Caco-2 (cell line): Measurements from ENCODE around the gene PRR33. TPM values are rescaled to one million over a fixed set of nuclear protein-coding genes. Genes with fewer than 3 reads are reported as not detected.
"Not testable (repeated sequence)": the region's sequence is repeated elsewhere in the genome, so short reads cannot be mapped to it uniquely, and the experiment has no call there.

ENCODE experiments used
- Bru-seq: library from RNA; stranded (reverse); fragments of 400-500 nt; gene quantifications from one replicate; lab custom pipeline; 2021; lab: Mats Ljungman, UMichigan
- BruChase-seq, 2 experiments: library from RNA; stranded (reverse); fragments of 400-500 nt; gene quantifications; one replicate each; lab custom pipeline; 2021; lab: Mats Ljungman, UMichigan
- BruUV-seq: library from RNA; stranded (reverse); fragments of 400-500 nt; replicated peaks from 2 replicates; lab custom pipeline; 2021; lab: Mats Ljungman, UMichigan
- CTCF ChIA-PET: fragments of 300-600 bp; sonication (Branson Sonifier 250); formaldehyde crosslinking; loops from one replicate; lab custom pipeline; 2022; ENCODE audit warnings: antibody characterized with exemption; lab: Charles Lee
- POLR2A ChIA-PET: fragments of 300-600 bp; sonication (Branson Sonifier 250); formaldehyde crosslinking; loops from one replicate; lab custom pipeline; 2022; ENCODE audit warnings: antibody characterized with exemption; lab: Charles Lee
- DNase-seq, 2 experiments: peaks; one replicate each; pipeline versions ENCODE4 v3.0.0 to v3.0.0-alpha.2; 2020 to 2022
- H3K27me3 ChIP-seq: replicated peaks from 2 replicates; pipeline ENCODE4 v1.6.0; 2011; ENCODE audit warnings: low read length; ENCODE audit not compliant: control insufficient read depth, insufficient read depth
- H3K36me3 ChIP-seq: 2 replicates; pipeline ENCODE4 v1.5.1; 2011; ENCODE audit warnings: low read length; ENCODE audit not compliant: control insufficient read depth, insufficient read depth
- H3K4me1 ChIP-seq: fragments of 250-450 bp; sonication (Bioruptor Pico); 2 replicates; pipeline ENCODE4 v1.5.1; 2020; ENCODE audit warnings: mild to moderate bottlenecking
- H3K4me3 ChIP-seq: 2 replicates; pipeline ENCODE4 v1.5.1; 2011; ENCODE audit warnings: low read depth, mild to moderate bottlenecking, control low read depth, low read length
- H3K9me3 ChIP-seq: fragments of 250-450 bp; sonication (Bioruptor Pico); 2 replicates; pipeline ENCODE4 v1.5.1; 2020; ENCODE audit warnings: mild to moderate bottlenecking, moderate library complexity
- H3K27ac Mint-ChIP-seq: one replicate; pipeline ENCODE4 v1.8.0; 2022; ENCODE audit warnings: mixed read lengths; ENCODE audit not compliant: unreplicated experiment
- H3K27me3 Mint-ChIP-seq: one replicate; pipeline ENCODE4 v1.8.0; 2022; ENCODE audit warnings: mixed read lengths; ENCODE audit not compliant: insufficient read depth, unreplicated experiment
- H3K36me3 Mint-ChIP-seq: one replicate; pipeline ENCODE4 v1.8.0; 2022; ENCODE audit warnings: mild to moderate bottlenecking, mixed read lengths; ENCODE audit not compliant: insufficient read depth, unreplicated experiment
- H3K4me1 Mint-ChIP-seq: one replicate; pipeline ENCODE4 v1.8.0; 2022; ENCODE audit warnings: low read depth, mixed read lengths; ENCODE audit not compliant: unreplicated experiment
- H3K4me3 Mint-ChIP-seq: one replicate; pipeline ENCODE4 v1.8.0; 2022; ENCODE audit warnings: mild to moderate bottlenecking, moderate library complexity, mixed read lengths; ENCODE audit not compliant: unreplicated experiment
- H3K9me3 Mint-ChIP-seq: one replicate; pipeline ENCODE4 v1.8.0; 2022; ENCODE audit warnings: mixed read lengths; ENCODE audit not compliant: unreplicated experiment
- CTCF ChIP-seq, 2 experiments: fragments of 200-600 bp in 1 of 2; IDR thresholded peaks; 1 replicate in 1 of 2; 2 replicates in 1 of 2; pipeline versions ENCODE4 v1.5.1 to v1.8.0; 2011 to 2022; ENCODE audit warnings: antibody characterized with exemption in 1 of 2, control low read depth in 1 of 2, inconsistent platforms in 1 of 2, low read depth in 1 of 2, low read length in 1 of 2, mild to moderate bottlenecking in 1 of 2, moderate library complexity in 1 of 2; ENCODE audit not compliant: insufficient read depth in 1 of 2, severe bottlenecking in 1 of 2, unreplicated experiment in 1 of 2
- intact Hi-C: fragments of 100-400 bp; cut with micrococcal nuclease; formaldehyde crosslinking; loops from one replicate; pipeline ENCODE4 v1.10.0; 2022; ENCODE audit not compliant: unreplicated experiment
- long read RNA-seq: library from polyadenylated mRNA; stranded (forward); transcript quantifications from one replicate; pipeline ENCODE4 v2.0.0, GENCODE V29; 2022
- total RNA-seq: library from RNA; stranded (reverse); gene quantifications from 2 replicates; pipeline ENCODE4 v1.2.3, GENCODE V29; 2022

Gene PRR33
- total RNA-seq (not detected in 2 replicates), Bru-seq, nascent RNA (not detected), BruChase-seq, experiment 1, labeled RNA remaining after a 2-hour chase (not detected), BruChase-seq, experiment 2, labeled RNA remaining after a 6-hour chase (not detected)
- long read RNA-seq, result 0 reads

DNA sequence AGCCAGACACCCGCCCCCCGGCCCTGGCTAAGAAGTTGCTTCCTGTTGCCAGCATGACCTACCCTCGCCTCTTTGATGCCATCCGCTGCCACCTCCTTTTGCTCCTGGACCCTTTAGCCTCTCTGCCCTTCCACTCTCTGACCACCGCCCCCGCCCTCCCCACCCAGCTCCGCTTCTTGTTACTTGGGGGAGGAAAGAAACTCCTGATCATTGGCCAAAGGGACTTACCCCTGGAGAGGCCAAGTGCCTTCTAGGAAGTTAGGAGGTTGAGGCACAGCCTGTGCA lies at the start of gene PRR33:
Gene PRR33, minus strand, starts transcription at position 65 of the 285 bp plus-strand sequence. CDS start 1,311 bp downstream, outside the sequence.
- Mint-ChIP-seq H3K9me3 (no peaks in the 10 kb centered on the region), H3K27ac (no peak within 1 kb of the TSS), H3K4me3 (no peak within 1 kb of the TSS), H3K36me3 (no peaks in the 10 kb centered on the region), H3K4me1 (no peaks in the 10 kb centered on the region), H3K27me3 (peaks cover 3% of the 10 kb centered on the region)
- Histone ChIP-seq H3K27me3 (no peaks in the 10 kb centered on the region), H3K4me1 (no peaks in the 10 kb centered on the region), H3K9me3 (no peaks in the 10 kb centered on the region), H3K4me3 (no peak within 1 kb of the TSS), H3K36me3 (no peaks in the 10 kb centered on the region)
- no TSS peak for BruUV-seq
- intact Hi-C loops, result no loop called here
- CTCF ChIA-PET, result interaction anchor here (1.2 kb wide), 2 partner anchors 57 to 260 kb away, joined by 3 read pairs; partner anchors contain the start of gene SYT8
- TF ChIP-seq CTCF (IDR thresholded peaks at IDR 0.05; ENCODE audit: insufficient read depth in 1 of 2, low read depth in 1 of 2, low read length in 1 of 2, severe bottlenecking in 1 of 2, unreplicated experiment in 1 of 2), result no peak
- no peak for DNase-seq
- POLR2A ChIA-PET, result no interaction called here

DNA sequence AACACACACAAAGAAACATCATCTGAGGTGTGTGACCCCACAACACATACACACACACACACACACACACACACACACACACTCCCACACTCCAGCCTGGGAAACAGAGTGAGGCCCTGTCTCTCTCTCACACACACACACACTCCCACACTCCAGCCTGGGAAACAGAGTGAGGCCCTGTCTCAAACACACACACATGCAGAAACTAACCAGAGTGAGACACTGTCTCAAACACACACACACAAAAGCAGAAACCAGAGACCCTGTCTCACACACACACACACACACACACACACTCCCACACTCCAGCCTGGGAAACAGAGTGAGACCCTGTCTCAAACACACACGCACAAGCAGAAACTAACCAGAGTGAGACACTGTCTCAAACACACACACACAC lies 48.1 kb upstream of the PRR33 start:
- H3K9me3 Mint-ChIP-seq, CTCF ChIA-PET, H3K27me3 ChIP-seq, H3K4me3 Mint-ChIP-seq, H3K4me1 ChIP-seq, H3K36me3 ChIP-seq, H3K27me3 Mint-ChIP-seq, BruUV-seq, H3K27ac Mint-ChIP-seq, POLR2A ChIA-PET, H3K4me1 Mint-ChIP-seq, H3K9me3 ChIP-seq, H3K36me3 Mint-ChIP-seq, H3K4me3 ChIP-seq: not testable (repeated sequence)
- DNase-seq, result peak in 1 of 2 experiments; percentile 19
- intact Hi-C loops, result loop anchor here (1.0 kb wide), 1 partner anchor 24 kb away; no protein-coding TSS in a partner anchor

DNA sequence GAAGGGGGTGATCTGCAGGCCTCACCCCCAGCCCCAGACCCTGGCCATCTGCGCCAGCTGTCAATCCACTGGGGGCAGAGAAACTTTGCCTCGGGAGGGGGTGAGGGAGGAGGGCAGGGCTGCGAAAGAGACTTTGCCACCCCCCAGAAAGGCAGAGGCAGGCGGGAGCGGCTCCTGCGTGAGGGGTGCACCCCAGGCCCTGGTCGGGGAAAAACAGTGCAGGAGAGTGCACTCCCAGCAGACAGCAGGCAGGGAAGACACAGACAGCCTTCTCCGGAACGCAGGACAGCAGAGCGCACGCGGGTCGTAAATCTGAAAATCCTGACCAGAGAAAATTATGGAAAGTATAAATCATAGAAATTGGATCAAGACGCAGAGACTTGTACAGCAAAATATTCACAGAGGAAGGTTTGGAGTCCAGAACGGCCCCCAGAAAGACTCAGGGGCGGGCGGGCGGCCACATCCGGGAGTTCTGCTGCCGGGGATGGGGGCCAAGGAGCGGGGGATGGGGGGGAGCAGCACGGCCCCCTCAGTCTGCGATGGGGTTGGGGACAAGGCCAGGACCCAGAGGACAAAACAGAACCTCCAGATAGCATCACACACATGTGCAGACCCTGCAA lies 47.4 kb upstream of the PRR33 start:
- Mint-ChIP-seq H3K9me3 (no peaks in the 10 kb centered on the region), H3K27ac (no peak overlapping the region), H3K36me3 (peaks cover 4% of the 10 kb centered on the region), H3K4me1 (no peaks in the 10 kb centered on the region), H3K27me3 (no peaks in the 10 kb centered on the region), H3K4me3 (no peak overlapping the region)
- CTCF ChIA-PET, result interaction anchor here (1.6 kb wide), 1 partner anchor 286 kb away, joined by 5 read pairs; no protein-coding TSS in a partner anchor
- POLR2A ChIA-PET, result no interaction called here
- TF ChIP-seq CTCF (IDR thresholded peaks at IDR 0.05; ENCODE audit: insufficient read depth in 1 of 2, low read depth in 1 of 2, low read length in 1 of 2, severe bottlenecking in 1 of 2, unreplicated experiment in 1 of 2), result no peak
- Histone ChIP-seq H3K4me1 (no peaks in the 10 kb centered on the region), H3K36me3 (no peaks in the 10 kb centered on the region), H3K9me3 (no peaks in the 10 kb centered on the region), H3K4me3 (no peak overlapping the region), H3K27me3 (no peaks in the 10 kb centered on the region)
- intact Hi-C loops, result loop anchor here (1.0 kb wide), 1 partner anchor 24 kb away; no protein-coding TSS in a partner anchor
- BruUV-seq, result no TSS peak
- peak; percentile 1 to 34 for DNase-seq
